Measurements from ENCODE around the gene NRG3. TPM values are rescaled to one million over a fixed set of nuclear protein-coding genes. Genes with fewer than 3 reads are reported as not detected.

The NRG3 gene
- total RNA-seq, 1 experiment from 2014 or later: not detected

DNA sequence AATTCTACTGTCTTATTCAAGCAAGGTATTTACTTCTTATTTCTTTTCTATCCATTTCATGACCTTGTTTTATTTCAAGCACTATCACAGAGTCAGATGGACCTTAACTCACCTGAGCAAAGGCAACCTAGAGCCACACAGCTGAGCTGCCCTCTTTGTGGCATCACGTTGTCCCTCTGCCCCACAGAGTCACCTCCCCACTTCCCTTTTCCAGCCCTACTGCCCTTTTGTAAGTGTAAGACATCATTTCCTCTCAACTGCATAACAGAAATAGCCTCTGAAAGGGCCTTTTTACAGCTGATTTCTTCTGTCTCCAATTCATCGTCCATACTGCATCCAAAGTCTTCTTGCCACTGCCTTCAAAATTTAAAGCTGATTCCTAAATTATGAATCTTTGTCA lies 946.0 kb downstream of the NRG3 start:
- DNase-seq: no peak
- Histone ChIP-seq H3K36me3 (no peaks in the 10 kb centered on the region), H3K27me3 (no peaks in the 10 kb centered on the region), H3K9me3 (no peaks in the 10 kb centered on the region), H3K4me3 (no peak overlapping the region)

DNA sequence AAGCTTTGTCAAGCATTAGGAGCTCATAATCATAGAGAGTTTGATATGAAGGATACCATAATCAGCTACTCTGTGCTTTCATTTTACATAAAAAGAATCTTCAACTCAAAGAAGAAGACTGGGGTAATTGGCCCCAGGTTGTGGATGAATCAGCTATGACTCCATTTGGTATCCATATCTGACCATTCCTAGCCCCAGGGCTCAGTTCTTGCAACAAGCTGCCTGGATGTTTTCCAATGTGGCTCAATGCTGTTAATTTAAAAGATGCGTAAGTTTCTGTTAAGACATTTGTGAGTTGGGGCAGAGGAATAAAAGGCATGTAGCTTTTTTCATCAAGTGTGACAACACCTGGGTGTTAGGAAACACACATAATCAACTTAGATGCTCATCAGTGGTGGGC lies 951.1 kb downstream of the NRG3 start:
- Histone ChIP-seq H3K36me3 (no peaks in the 10 kb centered on the region), H3K4me3 (no peak overlapping the region), H3K27me3 (no peaks in the 10 kb centered on the region), H3K9me3 (no peaks in the 10 kb centered on the region)
- peak; percentile 20 for DNase-seq

DNA sequence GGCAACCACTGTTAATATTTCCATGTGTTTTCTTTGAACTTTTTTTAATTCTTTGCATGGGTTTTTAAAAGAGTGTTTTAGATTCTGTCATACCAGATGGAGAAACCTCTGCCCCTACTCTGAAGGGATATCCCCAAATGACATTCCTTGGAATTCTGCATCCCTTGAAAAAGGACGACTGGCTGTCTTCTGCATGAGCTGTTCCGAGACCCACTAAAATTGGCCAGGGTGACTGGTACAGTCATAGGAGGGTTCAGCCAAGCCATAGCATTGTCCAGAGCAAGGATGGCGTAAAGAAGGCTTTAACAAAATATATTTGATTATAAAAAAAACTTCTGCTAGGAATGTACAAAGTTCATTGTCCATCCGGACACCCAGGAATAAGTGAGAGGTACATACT lies 952.9 kb downstream of the NRG3 start:
- Histone ChIP-seq H3K36me3 (no peaks in the 10 kb centered on the region), H3K27me3 (no peaks in the 10 kb centered on the region), H3K4me3 (no peak overlapping the region), H3K9me3 (no peaks in the 10 kb centered on the region)
- DNase-seq: no peak

DNA sequence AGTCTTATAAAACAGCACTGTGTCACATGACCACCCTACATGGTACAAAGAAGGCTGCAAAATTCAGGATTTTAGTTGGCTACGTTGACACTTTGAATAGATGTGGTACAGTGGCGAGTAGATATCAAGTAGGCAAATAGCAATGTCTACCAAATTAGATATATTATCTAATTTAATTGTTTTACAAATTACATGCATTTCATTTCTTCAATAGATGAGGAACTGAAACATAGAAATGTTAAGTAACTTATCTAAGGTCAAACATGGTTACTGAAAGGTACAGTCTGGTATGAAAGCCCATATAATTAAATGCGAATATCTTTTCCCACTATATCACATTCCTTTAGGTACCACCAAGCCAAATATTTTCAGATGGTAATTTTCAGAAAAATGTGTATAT lies 972.2 kb downstream of the NRG3 start:
- DNase-seq: no peak
- Histone ChIP-seq H3K9me3 (no peaks in the 10 kb centered on the region), H3K4me3 (no peak overlapping the region)

DNA sequence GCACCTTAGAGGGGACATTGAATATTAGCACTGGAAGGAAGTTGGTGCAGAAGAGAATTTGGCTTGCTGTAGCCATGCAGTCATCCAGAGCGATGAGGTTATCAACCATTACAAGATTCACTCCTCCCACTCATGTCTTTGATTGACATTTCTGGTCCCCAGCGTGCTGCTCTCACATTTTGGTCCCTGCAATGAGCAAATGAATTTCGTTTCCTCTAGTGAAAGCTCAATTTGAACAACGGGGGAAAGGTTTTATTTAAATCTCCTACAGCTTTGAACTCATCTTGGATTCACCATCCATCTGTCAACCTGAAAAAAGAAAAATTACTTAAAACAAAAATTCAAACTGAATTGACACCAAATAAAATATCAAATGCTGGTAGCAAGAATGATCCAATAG lies 975.2 kb downstream of the NRG3 start:
- DNase-seq: no peak

More for the DNA sequence above, 972.2 kb downstream of the NRG3 start:
- Histone ChIP-seq H3K36me3 (no peaks in the 10 kb centered on the region), H3K27me3 (no peaks in the 10 kb centered on the region)

DNA sequence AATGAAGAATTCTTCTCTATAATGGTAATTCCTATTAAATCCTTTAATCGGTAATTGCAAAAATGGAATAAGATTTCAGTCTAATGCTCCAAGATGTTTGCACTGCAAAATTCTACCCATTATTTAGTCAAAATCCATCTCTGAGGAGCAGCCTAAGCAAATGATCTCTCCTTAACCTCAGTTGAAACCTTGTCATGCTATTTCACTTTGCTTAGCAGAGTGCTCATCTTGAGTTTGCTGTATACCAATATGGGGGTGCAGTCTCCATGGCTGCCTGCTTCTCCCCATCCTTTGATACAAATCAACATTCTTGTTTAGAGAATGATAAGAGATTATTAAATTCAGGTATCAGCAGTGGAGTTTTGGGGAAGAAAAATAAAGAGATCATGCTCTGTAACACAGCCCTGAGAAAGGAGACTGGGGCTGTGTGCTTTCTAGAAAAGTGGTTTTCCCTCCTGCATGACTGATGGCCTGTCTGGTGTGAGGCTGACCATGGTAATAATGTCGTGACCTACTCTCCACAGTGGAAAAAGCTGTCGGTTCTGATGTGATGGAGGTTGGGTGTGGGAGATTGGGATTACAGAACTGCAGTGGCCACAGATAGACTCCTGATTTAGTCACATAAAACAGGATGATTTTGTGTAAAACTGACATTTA lies 982.1 kb downstream of the NRG3 start:
- Histone ChIP-seq H3K36me3 (no peaks in the 10 kb centered on the region), H3K9me3 (no peaks in the 10 kb centered on the region), H3K4me3 (no peak overlapping the region), H3K27me3 (no peaks in the 10 kb centered on the region)
- DNase-seq: no peak

More for the DNA sequence above, 975.2 kb downstream of the NRG3 start:
- Histone ChIP-seq H3K36me3 (no peaks in the 10 kb centered on the region), H3K27me3 (no peaks in the 10 kb centered on the region), H3K4me3 (no peak overlapping the region), H3K9me3 (no peaks in the 10 kb centered on the region)

DNA sequence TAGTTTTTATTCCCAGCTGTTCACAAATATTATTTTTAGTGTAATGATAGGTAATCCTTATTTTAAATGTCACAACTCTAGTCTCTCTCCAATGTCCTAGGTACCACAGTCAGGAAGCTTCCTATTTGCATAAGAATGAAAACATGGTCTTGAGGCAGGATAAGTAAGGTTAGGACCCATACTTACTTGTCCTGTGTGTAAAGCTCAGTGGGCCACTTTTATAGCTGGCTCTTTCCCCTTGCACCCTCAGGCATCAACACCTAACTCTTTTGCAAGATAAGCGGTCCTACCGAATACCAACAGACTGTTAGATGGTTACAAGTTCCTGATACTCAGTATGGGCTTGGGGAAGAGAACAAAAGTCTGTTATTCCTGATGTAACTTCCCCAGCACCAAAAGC lies 986.9 kb downstream of the NRG3 start:
- no peaks in the 10 kb centered on the region for H3K27me3 ChIP-seq
- H3K9me3 ChIP-seq: no peaks in the 10 kb centered on the region
- H3K36me3 ChIP-seq: no peaks in the 10 kb centered on the region
- no peak overlapping the region for H3K4me3 ChIP-seq
- DNase-seq: no peak

DNA sequence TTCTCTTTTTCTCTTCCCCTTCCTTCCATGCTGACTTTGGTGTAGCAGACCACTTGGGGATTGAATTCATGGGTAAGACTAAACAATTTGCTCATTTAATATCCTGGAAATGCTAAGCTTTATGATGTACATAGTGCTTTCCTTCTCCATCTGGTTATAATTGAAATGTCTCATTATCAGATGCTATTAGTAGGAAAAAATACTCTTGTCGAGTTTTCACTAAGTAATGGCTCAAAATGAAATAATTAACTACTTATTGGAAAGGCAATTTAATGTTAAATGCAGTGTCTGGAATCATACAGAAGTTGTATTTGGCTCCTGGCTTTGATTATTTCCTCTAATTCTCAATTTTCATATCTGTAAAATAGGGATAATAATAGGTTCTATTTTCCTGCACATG lies 990.4 kb downstream of the NRG3 start:
- no peaks in the 10 kb centered on the region for H3K27me3 ChIP-seq
- no peaks in the 10 kb centered on the region for H3K36me3 ChIP-seq
- DNase-seq: no peak
- no peak overlapping the region for H3K4me3 ChIP-seq
- H3K9me3 ChIP-seq: no peaks in the 10 kb centered on the region

DNA sequence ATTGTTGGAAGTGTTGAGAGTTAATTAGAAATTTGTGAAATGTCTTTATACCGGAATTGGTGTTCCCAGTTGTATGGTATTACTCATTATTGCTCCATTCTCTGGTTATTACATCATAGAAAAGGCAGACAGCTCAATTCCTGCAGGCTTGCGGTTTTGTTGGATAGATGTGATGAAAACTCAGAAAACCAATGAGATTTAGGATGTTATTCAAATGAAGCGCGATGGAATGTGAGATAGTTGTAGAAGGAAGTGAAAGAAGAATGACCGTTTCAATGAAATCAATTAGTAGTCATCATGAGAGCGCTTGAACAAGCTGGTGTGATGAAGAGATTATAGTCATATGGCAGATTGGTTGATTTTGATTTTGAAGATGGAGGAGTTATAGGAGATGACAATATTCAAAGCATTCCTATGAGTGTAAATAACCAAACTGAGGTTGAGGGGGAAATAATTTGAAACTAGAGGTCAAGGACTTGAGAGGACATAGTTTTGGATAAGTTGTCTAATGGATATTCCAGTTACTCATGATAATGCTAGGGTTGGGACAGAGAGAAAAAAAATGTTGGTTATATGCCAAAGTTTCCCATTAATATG lies 991.5 kb downstream of the NRG3 start:
- no peaks in the 10 kb centered on the region for H3K27me3 ChIP-seq
- no peak overlapping the region for H3K4me3 ChIP-seq
- no peaks in the 10 kb centered on the region for H3K36me3 ChIP-seq
- DNase-seq: no peak
- no peaks in the 10 kb centered on the region for H3K9me3 ChIP-seq

DNA sequence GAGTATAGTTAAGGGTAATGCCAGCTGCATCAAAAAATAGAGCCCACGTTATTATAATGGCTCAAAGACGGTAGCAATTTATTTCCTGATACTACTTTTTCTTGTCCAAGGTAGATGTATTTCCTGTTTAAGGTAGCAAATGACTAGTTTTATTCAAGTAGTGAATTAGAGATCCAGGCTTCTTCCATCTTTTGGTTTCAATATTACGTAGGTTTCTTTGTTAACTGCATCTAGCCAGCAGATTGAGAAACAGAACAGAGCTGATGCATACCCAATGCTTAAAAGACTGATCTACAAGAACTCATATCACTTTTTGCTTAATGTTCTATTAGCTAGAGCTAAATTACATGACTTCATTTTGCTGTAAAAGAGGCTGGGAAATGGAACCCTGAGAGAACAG lies 992.1 kb downstream of the NRG3 start:
- H3K27me3 ChIP-seq: no peaks in the 10 kb centered on the region
- H3K9me3 ChIP-seq: no peaks in the 10 kb centered on the region
- no peaks in the 10 kb centered on the region for H3K36me3 ChIP-seq
- no peak for DNase-seq
- H3K4me3 ChIP-seq: no peak overlapping the region

DNA sequence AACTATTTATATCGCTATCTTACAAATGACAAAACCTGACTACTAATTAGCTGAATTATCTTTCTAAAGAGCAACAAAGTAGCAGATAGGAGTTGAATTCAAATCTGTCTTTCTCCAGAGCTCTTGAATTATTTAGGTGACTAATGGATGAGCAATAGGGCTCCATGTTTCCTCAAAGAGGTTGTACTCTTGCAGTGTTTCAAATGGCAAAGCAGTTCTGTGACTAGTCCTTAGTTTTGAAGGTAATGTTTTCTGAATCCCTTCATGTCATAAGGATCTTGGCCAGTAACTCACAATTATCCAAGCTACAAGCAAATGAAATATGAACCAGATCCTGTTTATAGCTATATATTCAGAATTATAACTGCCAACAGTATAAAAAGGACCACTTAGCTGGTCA lies 999.7 kb downstream of the NRG3 start:
- no peak for DNase-seq
- H3K27me3 ChIP-seq: no peaks in the 10 kb centered on the region
- H3K9me3 ChIP-seq: no peaks in the 10 kb centered on the region
- H3K36me3 ChIP-seq: no peaks in the 10 kb centered on the region
- no peak overlapping the region for H3K4me3 ChIP-seq

DNA sequence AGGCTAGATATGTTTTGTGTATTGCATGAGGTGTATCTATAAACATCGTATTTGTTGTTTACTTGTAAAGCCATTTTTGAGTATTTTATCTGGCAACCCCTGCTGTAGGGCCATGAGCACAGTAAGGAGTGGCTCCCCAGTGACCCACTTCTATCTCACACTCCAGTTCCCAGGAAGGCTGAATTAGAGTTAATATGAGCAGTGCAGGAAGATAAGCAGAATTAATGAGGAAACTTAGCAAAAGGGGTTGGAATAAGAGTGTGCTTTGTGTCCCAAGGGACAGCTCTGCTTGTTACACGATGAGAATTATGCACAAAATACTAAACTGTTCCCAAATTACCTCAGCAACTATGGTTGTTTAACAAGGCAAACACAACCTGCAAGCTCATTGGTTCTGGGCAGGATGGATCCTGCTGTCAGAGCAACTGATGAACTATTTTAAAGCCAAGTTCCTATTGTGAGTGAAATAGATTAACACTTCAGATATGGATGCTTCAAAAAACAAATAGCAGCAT lies 1005.8 kb downstream of the NRG3 start:
- H3K27me3 ChIP-seq: no peaks in the 10 kb centered on the region
- no peak overlapping the region for H3K4me3 ChIP-seq
- no peaks in the 10 kb centered on the region for H3K9me3 ChIP-seq
- H3K36me3 ChIP-seq: no peaks in the 10 kb centered on the region
- no peak for DNase-seq

DNA sequence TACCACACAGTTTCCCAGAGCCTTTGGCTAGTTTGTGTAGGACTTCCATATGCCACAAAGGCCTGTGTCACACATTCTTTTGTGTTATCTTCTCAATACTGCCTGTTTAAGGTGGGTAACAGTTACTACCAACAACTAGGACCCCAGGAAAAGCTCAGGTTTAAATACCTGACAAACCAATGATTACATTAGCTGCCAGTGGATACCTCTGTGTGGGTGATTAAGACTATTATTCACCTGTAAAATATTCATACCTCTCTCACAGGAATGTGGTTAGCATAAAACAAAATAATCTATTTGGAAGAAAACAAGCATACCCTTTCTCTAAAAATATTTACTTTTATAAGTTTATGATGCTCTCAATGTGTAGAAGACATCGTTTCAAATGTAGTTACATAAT lies 1007.7 kb downstream of the NRG3 start:
- Histone ChIP-seq H3K27me3 (no peaks in the 10 kb centered on the region), H3K4me3 (no peak overlapping the region), H3K36me3 (no peaks in the 10 kb centered on the region), H3K9me3 (no peaks in the 10 kb centered on the region)
- DNase-seq: no peak

DNA sequence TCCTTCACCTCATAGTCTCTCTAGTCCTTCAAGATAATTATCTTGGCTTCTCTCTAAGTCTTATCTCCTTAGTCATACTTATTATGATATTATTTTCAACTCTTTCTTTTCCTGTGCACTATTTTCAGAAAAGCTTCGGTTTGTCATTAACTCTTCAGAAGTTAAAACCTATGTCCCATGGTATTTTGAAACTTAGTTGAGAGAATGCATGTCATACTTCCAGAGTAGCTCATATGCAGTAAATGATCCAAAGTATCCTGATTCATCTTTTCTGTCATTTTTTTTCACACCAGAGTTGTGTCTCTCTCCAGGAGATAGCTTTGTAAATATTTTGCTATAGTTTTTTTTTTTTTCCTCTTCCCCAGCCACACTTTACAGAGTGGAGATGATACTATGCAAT lies 1008.6 kb downstream of the NRG3 start:
- no peak overlapping the region for H3K4me3 ChIP-seq
- no peak for DNase-seq
- H3K27me3 ChIP-seq: no peaks in the 10 kb centered on the region
- no peaks in the 10 kb centered on the region for H3K9me3 ChIP-seq
- no peaks in the 10 kb centered on the region for H3K36me3 ChIP-seq

DNA sequence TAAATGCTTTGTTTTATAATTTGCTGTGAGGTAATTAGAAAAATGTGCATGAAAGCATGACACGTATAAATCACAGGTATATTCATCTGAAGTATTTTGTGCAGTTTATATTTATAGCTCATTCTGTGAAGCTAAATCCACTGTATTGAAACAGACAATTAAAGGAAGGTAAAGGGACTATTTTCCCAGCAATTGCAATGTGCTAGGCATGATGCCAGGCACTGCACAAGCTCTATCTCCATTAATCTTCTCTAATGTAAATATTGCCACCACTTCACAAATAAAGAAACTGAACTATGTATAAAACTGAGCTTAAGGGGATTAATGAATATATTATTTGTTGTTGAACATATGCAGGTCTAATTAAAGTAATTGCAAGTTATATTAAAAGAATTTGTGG lies 1012.5 kb downstream of the NRG3 start:
- Histone ChIP-seq H3K4me3 (no peak overlapping the region), H3K27me3 (no peaks in the 10 kb centered on the region), H3K9me3 (no peaks in the 10 kb centered on the region), H3K36me3 (no peaks in the 10 kb centered on the region)
- no peak for DNase-seq

DNA sequence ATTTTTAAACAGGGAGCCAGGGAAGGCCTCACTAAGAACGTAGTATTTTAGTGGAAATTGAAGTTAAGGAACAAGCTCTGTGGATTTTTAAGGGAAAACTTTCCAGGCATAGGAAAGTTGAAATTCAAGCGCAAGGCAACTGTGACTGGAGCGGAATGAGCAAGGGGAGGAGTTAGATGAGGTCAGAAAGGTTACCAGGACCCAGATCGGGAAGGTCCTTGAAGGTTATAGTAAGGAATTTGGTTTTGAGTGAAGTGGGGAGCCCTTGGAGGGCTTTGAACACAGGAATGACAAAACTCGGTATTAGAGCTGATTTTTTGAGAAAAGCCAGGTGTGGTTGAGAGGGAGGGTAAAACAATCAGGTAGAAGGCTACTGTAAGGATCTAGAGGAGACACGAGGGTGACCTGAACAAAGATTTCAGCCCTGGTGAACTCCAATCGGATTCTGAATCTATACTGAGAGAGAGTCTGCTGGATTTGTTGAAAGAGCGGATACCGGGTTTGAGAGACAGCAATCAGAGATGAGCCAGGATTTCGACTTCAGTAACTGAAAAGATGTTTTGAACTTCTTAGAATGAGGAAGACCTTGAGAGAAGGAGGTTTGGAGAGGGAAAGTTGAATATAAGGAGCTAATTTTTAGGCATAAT lies 1013.9 kb downstream of the NRG3 start:
- H3K4me3 ChIP-seq: no peak overlapping the region
- no peaks in the 10 kb centered on the region for H3K36me3 ChIP-seq
- no peak for DNase-seq
- no peaks in the 10 kb centered on the region for H3K27me3 ChIP-seq
- no peaks in the 10 kb centered on the region for H3K9me3 ChIP-seq

DNA sequence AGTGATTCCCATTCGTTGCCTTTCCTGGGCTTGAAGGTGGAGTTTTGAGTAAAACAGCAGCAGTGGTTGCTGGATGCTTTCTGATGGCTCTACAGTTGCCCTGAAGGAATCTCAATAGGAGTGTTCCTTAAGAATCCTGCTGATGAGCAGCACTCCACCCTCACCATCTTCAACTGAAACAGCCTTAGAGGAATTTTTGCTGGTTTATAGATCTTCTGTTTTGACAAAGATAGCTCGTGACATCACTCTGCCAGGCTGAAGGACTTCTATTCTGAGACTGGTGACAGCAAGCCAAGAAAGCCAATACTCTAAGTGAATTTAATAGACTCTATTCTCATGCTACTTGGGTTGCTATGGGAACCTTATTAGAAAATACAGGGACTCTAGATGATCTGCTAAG lies 1014.7 kb downstream of the NRG3 start:
- no peaks in the 10 kb centered on the region for H3K9me3 ChIP-seq
- no peak for DNase-seq
- no peaks in the 10 kb centered on the region for H3K27me3 ChIP-seq
- H3K36me3 ChIP-seq: no peaks in the 10 kb centered on the region
- H3K4me3 ChIP-seq: no peak overlapping the region

DNA sequence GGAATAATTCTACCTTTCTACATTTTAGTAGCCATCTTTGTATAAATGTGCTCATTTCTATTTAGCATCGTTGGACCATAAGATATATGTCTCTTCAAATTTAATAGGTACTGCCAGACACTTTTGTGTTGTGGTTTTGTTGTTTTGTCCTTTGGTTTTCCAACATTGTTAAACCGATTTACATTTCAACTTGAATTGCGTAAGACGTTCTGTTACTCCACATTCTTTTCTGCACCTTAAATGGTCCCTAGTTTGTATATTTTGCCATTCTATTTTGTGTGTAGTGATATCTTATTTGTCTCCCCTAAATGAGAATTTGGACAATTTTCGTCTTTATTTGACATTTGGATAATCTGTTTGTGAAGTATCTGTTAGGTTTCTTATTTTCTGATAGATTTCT lies 1015.6 kb downstream of the NRG3 start:
- no peak for DNase-seq
- Histone ChIP-seq H3K9me3 (no peaks in the 10 kb centered on the region), H3K36me3 (no peaks in the 10 kb centered on the region), H3K27me3 (no peaks in the 10 kb centered on the region), H3K4me3 (no peak overlapping the region)

All from MG63 (cell line).